ENCODE data around the gene LYPD6B.

LYPD6B gene

GRCh38 chr2:149002891-149003740, 35.4 kb upstream of the LYPD6B start:
- no peak for FAIRE-seq
- TF ChIP-seq POLR2A (IDR thresholded peaks at IDR 0.05; ENCODE audit: low read depth, low read length): no peak
- DNase-seq (ENCODE audit: insufficient read length, low spot score): no peak

GRCh38 chr2:149004836-149005235, 33.7 kb upstream of the LYPD6B start:
- DNase-seq (ENCODE audit: insufficient read length, low spot score) (no peak), FAIRE-seq (no peak)
- TF ChIP-seq POLR2A (IDR thresholded peaks at IDR 0.05; ENCODE audit: low read depth, low read length): no peak

DNA sequence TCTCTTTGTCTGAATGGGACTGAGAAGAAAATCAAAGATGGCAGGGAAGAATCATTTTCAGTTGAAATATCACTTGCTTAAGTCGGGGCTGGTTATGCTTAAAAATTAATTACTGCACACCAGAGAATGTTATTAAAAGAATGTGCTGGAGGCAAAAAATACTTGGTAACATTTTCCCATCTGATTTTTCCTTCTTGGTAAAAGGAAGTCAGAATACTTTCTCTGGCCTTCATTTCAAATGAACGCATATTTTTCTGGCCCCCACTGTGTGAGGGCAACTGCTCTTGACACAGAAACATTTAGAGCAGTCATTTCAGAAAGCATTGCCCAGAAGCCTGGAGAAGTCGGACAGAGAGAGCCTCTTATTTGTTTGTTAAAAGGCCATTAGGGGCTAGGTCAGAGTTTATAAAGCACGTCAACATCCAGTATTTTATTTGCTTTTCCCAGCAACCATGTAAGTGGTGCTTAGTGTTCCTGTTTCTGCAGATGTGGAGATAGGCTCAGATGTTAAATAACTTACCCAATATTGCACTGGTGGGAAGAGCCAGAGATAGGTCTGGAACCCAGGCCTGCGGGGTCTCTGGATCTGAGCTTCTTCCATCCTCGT, 32.9 kb upstream of the LYPD6B start:
- FAIRE-seq (no peak), DNase-seq (ENCODE audit: insufficient read length, low spot score) (no peak)

DNA sequence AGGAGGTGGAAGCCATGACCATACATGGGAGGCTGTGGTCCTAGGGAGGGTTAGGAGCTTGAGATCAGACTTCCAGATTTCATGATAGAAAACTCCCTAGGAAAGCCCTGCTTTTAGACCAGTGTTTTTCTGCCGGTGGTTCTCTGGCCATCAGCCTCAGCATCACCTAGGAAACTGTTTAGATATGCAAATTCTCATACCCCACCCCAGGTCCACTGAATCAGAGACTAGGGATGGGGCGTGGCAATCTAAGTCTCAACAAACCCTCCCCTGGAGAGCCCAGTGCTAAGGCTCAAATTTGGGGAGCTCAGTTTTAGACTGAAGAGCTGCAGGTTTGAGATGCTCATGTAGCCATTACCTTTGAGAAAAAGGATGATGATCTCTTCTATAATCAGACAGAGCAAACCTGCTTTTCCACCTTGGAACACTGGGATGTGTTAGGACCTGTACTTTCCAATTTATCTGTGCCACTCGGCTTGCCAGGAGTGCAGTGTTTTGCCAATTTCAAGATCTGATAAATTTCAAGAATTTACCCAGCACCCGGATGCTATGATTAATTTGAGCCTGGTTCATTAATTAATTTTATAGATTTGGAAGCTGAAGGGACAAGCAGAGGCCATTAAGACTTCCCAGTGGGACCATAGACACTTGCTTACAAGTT, 31.5 kb upstream of the LYPD6B start:
- no peak for TF ChIP-seq POLR2A (IDR thresholded peaks at IDR 0.05; ENCODE audit: low read depth, low read length)
- no peak for FAIRE-seq
- no peak for DNase-seq (ENCODE audit: insufficient read length, low spot score)

More for the DNA sequence above, 32.9 kb upstream of the LYPD6B start:
- TF ChIP-seq POLR2A (IDR thresholded peaks at IDR 0.05; ENCODE audit: low read depth, low read length): no peak

DNA sequence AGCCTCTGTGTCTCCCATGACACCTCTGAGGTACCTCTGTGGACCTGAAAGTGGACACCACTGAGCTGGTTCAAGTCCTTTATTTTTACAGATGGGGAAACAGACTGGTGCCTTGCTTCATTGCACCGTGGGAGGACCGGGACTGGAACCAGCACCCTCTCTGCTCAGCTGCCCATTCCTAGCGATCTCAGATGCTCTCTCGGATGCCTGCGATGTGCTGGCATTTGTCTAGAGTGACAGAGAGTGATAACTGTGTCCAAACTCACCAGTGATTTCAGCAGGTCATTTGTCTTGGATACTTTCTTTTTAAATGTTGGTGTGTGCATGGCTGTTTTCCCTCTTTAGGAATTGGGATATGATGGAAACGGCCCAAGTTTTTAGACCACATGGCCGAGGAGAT, 30.1 kb upstream of the LYPD6B start:
- DNase-seq (ENCODE audit: insufficient read length, low spot score): no peak
- FAIRE-seq: no peak
- TF ChIP-seq POLR2A (IDR thresholded peaks at IDR 0.05; ENCODE audit: low read depth, low read length): no peak

DNA sequence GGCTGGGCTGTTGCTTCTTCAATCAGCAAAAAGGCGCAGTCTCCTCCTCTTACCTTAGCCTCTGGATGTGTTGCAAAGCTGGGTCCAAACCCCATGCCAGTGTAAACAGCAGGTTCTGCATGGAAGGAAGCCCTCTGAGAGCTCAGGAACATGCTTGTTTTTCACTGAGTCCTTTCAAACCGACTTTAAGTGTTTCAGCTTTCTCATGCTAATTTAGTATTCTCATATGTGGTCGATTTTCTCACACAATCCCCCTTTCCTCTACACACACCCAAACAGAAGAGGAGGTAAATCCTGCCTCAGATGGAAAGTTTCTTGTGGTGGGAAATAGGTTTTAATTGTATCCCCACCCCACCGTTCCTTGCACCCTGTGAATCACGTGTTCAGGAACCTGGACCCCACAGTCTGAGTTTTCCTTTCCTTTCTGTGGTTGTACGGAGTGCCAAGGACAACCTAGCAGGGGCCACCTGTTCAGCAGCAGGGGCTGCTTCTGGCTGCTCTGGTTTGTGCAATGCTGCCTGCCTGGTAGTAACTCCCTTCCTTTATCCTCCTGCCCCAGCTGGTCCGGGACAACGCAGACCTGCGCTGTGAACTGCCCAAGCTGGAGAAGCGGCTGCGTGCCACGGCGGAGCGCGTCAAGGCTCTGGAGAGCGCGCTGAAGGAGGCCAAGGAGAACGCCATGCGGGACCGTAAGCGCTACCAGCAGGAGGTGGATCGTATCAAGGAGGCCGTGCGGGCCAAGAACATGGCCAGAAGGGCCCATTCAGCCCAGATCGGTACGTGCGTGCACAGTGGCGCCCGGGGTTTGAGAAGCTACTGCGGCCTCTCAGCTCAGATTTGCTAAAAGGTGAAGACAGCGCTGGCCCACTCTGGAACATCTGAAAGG, 28.7 kb upstream of the LYPD6B start:
- DNase-seq (ENCODE audit: insufficient read length, low spot score): no peak
- no peak for TF ChIP-seq POLR2A (IDR thresholded peaks at IDR 0.05; ENCODE audit: low read depth, low read length)
- no peak for FAIRE-seq

GRCh38 chr2:149012545-149012944, 26.0 kb upstream of the LYPD6B start:
- DNase-seq (ENCODE audit: insufficient read length, low spot score) (no peak), FAIRE-seq (no peak)
- no peak for TF ChIP-seq POLR2A (IDR thresholded peaks at IDR 0.05; ENCODE audit: low read depth, low read length)

GRCh38 chr2:149015501-149015900, 23.0 kb upstream of the LYPD6B start:
- DNase-seq (ENCODE audit: insufficient read length, low spot score) (no peak), FAIRE-seq (no peak)
- no peak for TF ChIP-seq POLR2A (IDR thresholded peaks at IDR 0.05; ENCODE audit: low read depth, low read length)

- FAIRE-seq (no peak), DNase-seq (ENCODE audit: insufficient read length, low spot score) (no peak)
- no peak for TF ChIP-seq POLR2A (IDR thresholded peaks at IDR 0.05; ENCODE audit: low read depth, low read length)
Measured at GRCh38 chr2:149015926-149016563, 22.5 kb upstream of the LYPD6B start.

GRCh38 chr2:149017116-149017985, 21.1 kb upstream of the LYPD6B start:
- no peak for TF ChIP-seq POLR2A (IDR thresholded peaks at IDR 0.05; ENCODE audit: low read depth, low read length)
- no peak for FAIRE-seq
- peak; percentile 62 for DNase-seq (ENCODE audit: insufficient read length, low spot score)

- FAIRE-seq (no peak), DNase-seq (ENCODE audit: insufficient read length, low spot score) (no peak)
- no peak for TF ChIP-seq POLR2A (IDR thresholded peaks at IDR 0.05; ENCODE audit: low read depth, low read length)
Measured at GRCh38 chr2:149018981-149019380, 19.5 kb upstream of the LYPD6B start.

DNA sequence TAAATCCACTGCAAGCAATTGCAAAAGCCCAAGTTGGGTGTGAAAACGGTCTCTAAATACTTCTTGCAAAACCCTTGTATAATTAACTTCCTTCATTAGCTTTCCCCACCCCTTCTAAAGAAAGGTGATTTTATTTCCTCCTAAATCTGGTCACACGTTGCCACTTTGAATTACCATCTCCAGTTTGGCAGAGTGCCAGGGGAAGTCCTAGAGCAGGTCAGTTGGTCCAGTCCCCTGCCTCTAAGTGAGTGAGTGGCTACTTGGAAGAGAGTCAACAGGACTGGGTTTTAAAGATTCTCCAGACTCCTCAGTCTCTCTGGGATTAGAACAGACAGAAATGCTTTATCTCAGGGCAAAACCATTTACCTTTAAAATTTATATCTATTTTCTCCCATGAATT, 18.7 kb upstream of the LYPD6B start:
- no peak for FAIRE-seq
- no peak for DNase-seq (ENCODE audit: insufficient read length, low spot score)
- no peak for TF ChIP-seq POLR2A (IDR thresholded peaks at IDR 0.05; ENCODE audit: low read depth, low read length)
